ENCODE data around the gene TENM4. TPM values are rescaled to one million over a fixed set of nuclear protein-coding genes. Genes with fewer than 3 reads are reported as not detected.

TENM4 gene
- total RNA-seq, 1 donor from 2014 or later, result 3.8 TPM

GRCh38 chr11:78683774-78684173 lies 757.1 kb downstream of the TENM4 start:
- H3K9me3 Mint-ChIP-seq (ENCODE audit: low read depth), result no peaks in the 10 kb centered on the region
- H3K36me3 Mint-ChIP-seq (ENCODE audit: low read depth), result peaks cover 1% of the 10 kb centered on the region
- no peak for DNase-seq (ENCODE audit: low spot score)
- H3K27me3 Mint-ChIP-seq (ENCODE audit: low read depth), result no peaks in the 10 kb centered on the region
- peak overlapping the region; percentile 41 for H3K4me3 Mint-ChIP-seq (ENCODE audit: unreplicated experiment)
- peaks cover 4% of the 10 kb centered on the region for H3K4me1 Mint-ChIP-seq (ENCODE audit: low read depth)
- no peak overlapping the region for H3K27ac Mint-ChIP-seq (ENCODE audit: unreplicated experiment)
- TF ChIP-seq CTCF (IDR thresholded peaks at IDR 0.05), result no peak

GRCh38 chr11:78676026-78676557 lies 764.7 kb downstream of the TENM4 start:
- Mint-ChIP-seq H3K27ac (ENCODE audit: unreplicated experiment) (no peak overlapping the region), H3K4me3 (ENCODE audit: unreplicated experiment) (no peak overlapping the region), H3K36me3 (ENCODE audit: low read depth) (no peaks in the 10 kb centered on the region), H3K4me1 (ENCODE audit: low read depth) (no peaks in the 10 kb centered on the region), H3K27me3 (ENCODE audit: low read depth) (no peaks in the 10 kb centered on the region), H3K9me3 (ENCODE audit: low read depth) (no peaks in the 10 kb centered on the region)
- no peak for TF ChIP-seq CTCF (IDR thresholded peaks at IDR 0.05)
- no peak for DNase-seq (ENCODE audit: low spot score)

- Mint-ChIP-seq H3K4me3 (ENCODE audit: unreplicated experiment) (no peak overlapping the region), H3K27ac (ENCODE audit: unreplicated experiment) (no peak overlapping the region), H3K9me3 (ENCODE audit: low read depth) (no peaks in the 10 kb centered on the region), H3K4me1 (ENCODE audit: low read depth) (peaks cover 2% of the 10 kb centered on the region), H3K27me3 (ENCODE audit: low read depth) (no peaks in the 10 kb centered on the region), H3K36me3 (ENCODE audit: low read depth) (no peaks in the 10 kb centered on the region)
- no peak for TF ChIP-seq CTCF (IDR thresholded peaks at IDR 0.05)
- no peak for DNase-seq (ENCODE audit: low spot score)
Measured at GRCh38 chr11:78672850-78673620, 767.8 kb downstream of the TENM4 start.

GRCh38 chr11:78669249-78669648 lies 771.6 kb downstream of the TENM4 start:
- Mint-ChIP-seq H3K27me3 (ENCODE audit: low read depth) (no peaks in the 10 kb centered on the region), H3K4me1 (ENCODE audit: low read depth) (peaks cover 39% of the 10 kb centered on the region)

GRCh38 chr11:78667461-78667860 lies 773.4 kb downstream of the TENM4 start:
- no peaks in the 10 kb centered on the region for H3K36me3 Mint-ChIP-seq (ENCODE audit: low read depth)
- TF ChIP-seq CTCF (IDR thresholded peaks at IDR 0.05), result no peak
- no peaks in the 10 kb centered on the region for H3K27me3 Mint-ChIP-seq (ENCODE audit: low read depth)
- H3K4me1 Mint-ChIP-seq (ENCODE audit: low read depth), result peaks cover 39% of the 10 kb centered on the region
- H3K4me3 Mint-ChIP-seq (ENCODE audit: unreplicated experiment), result no peak overlapping the region
- peak overlapping the region; percentile 38 for H3K27ac Mint-ChIP-seq (ENCODE audit: unreplicated experiment)
- H3K9me3 Mint-ChIP-seq (ENCODE audit: low read depth), result no peaks in the 10 kb centered on the region
- no peak for DNase-seq (ENCODE audit: low spot score)

More at GRCh38 chr11:78669249-78669648, 771.6 kb downstream of the TENM4 start:
- no peak for TF ChIP-seq CTCF (IDR thresholded peaks at IDR 0.05)
- no peak overlapping the region for H3K27ac Mint-ChIP-seq (ENCODE audit: unreplicated experiment)
- H3K36me3 Mint-ChIP-seq (ENCODE audit: low read depth), result no peaks in the 10 kb centered on the region
- DNase-seq (ENCODE audit: low spot score), result no peak
- H3K4me3 Mint-ChIP-seq (ENCODE audit: unreplicated experiment), result no peak overlapping the region
- H3K9me3 Mint-ChIP-seq (ENCODE audit: low read depth), result no peaks in the 10 kb centered on the region

All from chondrocyte (in vitro differentiated cells).